ENCODE measurements around the gene NTN1. TPM values are rescaled to one million over a fixed set of nuclear protein-coding genes. Genes with fewer than 3 reads are reported as not detected.

Gene NTN1
- total and polyA plus RNA-seq, 2 of the 4 experiments (the other 2 are of a cell fraction): under 0.01 to 0.07 TPM

DNA sequence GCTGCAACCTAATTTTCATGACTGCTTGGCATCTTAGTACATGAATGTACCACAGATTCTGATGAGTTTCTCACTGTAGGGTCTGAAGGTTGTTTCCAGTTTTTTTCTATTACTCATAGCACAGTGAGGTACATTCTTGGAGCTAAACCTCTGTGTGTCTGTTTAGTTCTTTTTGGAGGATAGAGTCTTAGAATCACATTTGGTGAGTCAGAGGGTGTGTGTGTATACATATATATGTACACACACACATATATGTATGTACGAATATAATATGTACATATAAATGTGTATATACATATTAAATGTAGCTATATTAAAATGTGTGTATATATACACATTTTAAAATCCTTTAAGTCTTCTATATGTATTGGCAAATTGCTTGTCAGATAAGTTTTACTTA is 72.9 kb downstream of the NTN1 start:
- Histone ChIP-seq H3K27ac (ENCODE audit: insufficient read depth, low read length) (no peak overlapping the region), H4K91ac (ENCODE audit: insufficient read depth, low read depth, low read length) (no peak overlapping the region), H3K4ac (ENCODE audit: low read depth, low read length) (no peak overlapping the region), H3K36me3 (ENCODE audit: control insufficient read depth, insufficient read depth, low read length) (no peaks in the 10 kb centered on the region), H2AK5ac (ENCODE audit: low read depth, low read length) (no peak overlapping the region), H3K4me2 (ENCODE audit: low read depth, low read length) (no peak overlapping the region), H2BK120ac (ENCODE audit: low read depth, low read length) (no peak overlapping the region), H3K14ac (replicated peaks; ENCODE audit: low read depth, low read length) (no peak overlapping the region), H2BK15ac (ENCODE audit: low read depth, low read length) (no peak overlapping the region), H3K27me3 (ENCODE audit: control insufficient read depth, insufficient read depth, low read length) (no peaks in the 10 kb centered on the region), H2AK9ac (replicated peaks; ENCODE audit: low read depth, low read length, poor library complexity) (no peak overlapping the region), H4K20me1 (ENCODE audit: insufficient read depth, low read length) (no peaks in the 10 kb centered on the region), H2BK20ac (ENCODE audit: low read depth, low read length) (no peak overlapping the region), H3K23ac (ENCODE audit: low read depth, low read length) (no peak overlapping the region), H3K4me3 (ENCODE audit: insufficient read depth, low read depth, low read length) (no peak overlapping the region), H3K79me1 (ENCODE audit: low read depth in 1 of 2, low read length in 2 of 2) (no peaks in the 10 kb centered on the region), H4K5ac (ENCODE audit: low read depth, low read length) (no peak overlapping the region), H4K8ac (ENCODE audit: low read depth in 2 of 2, low read length in 2 of 2) (no peak overlapping the region), H3K9me1 (ENCODE audit: insufficient read depth, low read length) (no peaks in the 10 kb centered on the region), H3K9me3 (ENCODE audit: control insufficient read depth, insufficient read depth, low read length) (peaks cover 5% of the 10 kb centered on the region; the same call in 1 of the 2 replicates), H2BK5ac (ENCODE audit: low read depth, low read length, poor library complexity, severe bottlenecking) (no peak overlapping the region), H3K18ac (ENCODE audit: low read depth, low read length) (no peak overlapping the region), H3K56ac (ENCODE audit: extremely low read depth, insufficient read depth, low read length) (no peak overlapping the region), H3K4me1 (ENCODE audit: control insufficient read depth, insufficient read depth, low read length) (no peaks in the 10 kb centered on the region), H3K9ac (ENCODE audit: low read depth, low read length) (no peak overlapping the region), H2AFZ (replicated peaks; ENCODE audit: low read length, poor library complexity) (no peak overlapping the region)
- intact Hi-C loops (cut with micrococcal nuclease): no loop called here
- ChIA-PET CTCF (no interaction called here), POLR2A (ENCODE audit: unreplicated experiment) (no interaction called here)
- DNase-seq: no peak
- no peak for ATAC-seq (ENCODE audit: low read depth)
- dilution Hi-C loops (cut with HindIII; ENCODE audit: low sequenced_read_pairs, unreplicated experiment): no loop called here
- in situ Hi-C loops (cut with MboI; ENCODE audit: low sequenced_read_pairs): no loop called here
- BruUV-seq (replicated peaks): no TSS peak
- TF ChIP-seq, protein P1, sequence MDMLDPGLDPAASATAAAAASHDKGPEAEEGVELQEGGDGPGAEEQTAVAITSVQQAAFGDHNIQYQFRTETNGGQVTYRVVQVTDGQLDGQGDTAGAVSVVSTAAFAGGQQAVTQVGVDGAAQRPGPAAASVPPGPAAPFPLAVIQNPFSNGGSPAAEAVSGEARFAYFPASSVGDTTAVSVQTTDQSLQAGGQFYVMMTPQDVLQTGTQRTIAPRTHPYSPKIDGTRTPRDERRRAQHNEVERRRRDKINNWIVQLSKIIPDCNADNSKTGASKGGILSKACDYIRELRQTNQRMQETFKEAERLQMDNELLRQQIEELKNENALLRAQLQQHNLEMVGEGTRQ (IDR thresholded peaks at IDR 0.05; ENCODE audit: low read depth, low read length): no peak
- TF ChIP-seq MXI1 (IDR thresholded peaks at IDR 0.05; ENCODE audit: borderline replicate concordance, low read depth, low read length) (no peak), CEBPB (IDR thresholded peaks at IDR 0.05; ENCODE audit: low read depth, low read length) (no peak), RFX5 (IDR thresholded peaks at IDR 0.05; ENCODE audit: low read depth, low read length) (no peak)
- TF ChIP-seq, protein P2, sequence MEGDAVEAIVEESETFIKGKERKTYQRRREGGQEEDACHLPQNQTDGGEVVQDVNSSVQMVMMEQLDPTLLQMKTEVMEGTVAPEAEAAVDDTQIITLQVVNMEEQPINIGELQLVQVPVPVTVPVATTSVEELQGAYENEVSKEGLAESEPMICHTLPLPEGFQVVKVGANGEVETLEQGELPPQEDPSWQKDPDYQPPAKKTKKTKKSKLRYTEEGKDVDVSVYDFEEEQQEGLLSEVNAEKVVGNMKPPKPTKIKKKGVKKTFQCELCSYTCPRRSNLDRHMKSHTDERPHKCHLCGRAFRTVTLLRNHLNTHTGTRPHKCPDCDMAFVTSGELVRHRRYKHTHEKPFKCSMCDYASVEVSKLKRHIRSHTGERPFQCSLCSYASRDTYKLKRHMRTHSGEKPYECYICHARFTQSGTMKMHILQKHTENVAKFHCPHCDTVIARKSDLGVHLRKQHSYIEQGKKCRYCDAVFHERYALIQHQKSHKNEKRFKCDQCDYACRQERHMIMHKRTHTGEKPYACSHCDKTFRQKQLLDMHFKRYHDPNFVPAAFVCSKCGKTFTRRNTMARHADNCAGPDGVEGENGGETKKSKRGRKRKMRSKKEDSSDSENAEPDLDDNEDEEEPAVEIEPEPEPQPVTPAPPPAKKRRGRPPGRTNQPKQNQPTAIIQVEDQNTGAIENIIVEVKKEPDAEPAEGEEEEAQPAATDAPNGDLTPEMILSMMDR (conservative IDR thresholded peaks at IDR 0.05; ENCODE audit: low read depth, low read length): no peak
- WGBS, 2 experiments (ENCODE audit: extremely low coverage in 2 of 2, insufficient read length in 1 of 2): no CpG with 5 or more reads among the region's 1 CpG
